Measurements from ENCODE around the gene MED17.

GRCh38 chr11:93804879-93805278 is 20.8 kb downstream of the MED17 start:
- TF ChIP-seq IRF2 (CRISPR knock-in tag; IDR thresholded peaks at IDR 0.05) (no peak), ZNF562 (CRISPR knock-in tag; IDR thresholded peaks at IDR 0.05; ENCODE audit: borderline replicate concordance) (no peak), FOSL1 (CRISPR knock-in tag; IDR thresholded peaks at IDR 0.05; ENCODE audit: borderline replicate concordance) (no peak), DPF2 (CRISPR knock-in tag; IDR thresholded peaks at IDR 0.05; ENCODE audit: borderline replicate concordance, low read depth) (no peak), IKZF1 (IDR thresholded peaks at IDR 0.05) (no peak), BHLHE40 (IDR thresholded peaks at IDR 0.05; ENCODE audit: low read length) (no peak), CTCF (CRISPR knock-in tag; IDR thresholded peaks at IDR 0.05) (no peak), CBX5 (CRISPR knock-in tag; IDR thresholded peaks at IDR 0.05; ENCODE audit: borderline replicate concordance) (no peak)
- TF ChIP-seq, protein P1, sequence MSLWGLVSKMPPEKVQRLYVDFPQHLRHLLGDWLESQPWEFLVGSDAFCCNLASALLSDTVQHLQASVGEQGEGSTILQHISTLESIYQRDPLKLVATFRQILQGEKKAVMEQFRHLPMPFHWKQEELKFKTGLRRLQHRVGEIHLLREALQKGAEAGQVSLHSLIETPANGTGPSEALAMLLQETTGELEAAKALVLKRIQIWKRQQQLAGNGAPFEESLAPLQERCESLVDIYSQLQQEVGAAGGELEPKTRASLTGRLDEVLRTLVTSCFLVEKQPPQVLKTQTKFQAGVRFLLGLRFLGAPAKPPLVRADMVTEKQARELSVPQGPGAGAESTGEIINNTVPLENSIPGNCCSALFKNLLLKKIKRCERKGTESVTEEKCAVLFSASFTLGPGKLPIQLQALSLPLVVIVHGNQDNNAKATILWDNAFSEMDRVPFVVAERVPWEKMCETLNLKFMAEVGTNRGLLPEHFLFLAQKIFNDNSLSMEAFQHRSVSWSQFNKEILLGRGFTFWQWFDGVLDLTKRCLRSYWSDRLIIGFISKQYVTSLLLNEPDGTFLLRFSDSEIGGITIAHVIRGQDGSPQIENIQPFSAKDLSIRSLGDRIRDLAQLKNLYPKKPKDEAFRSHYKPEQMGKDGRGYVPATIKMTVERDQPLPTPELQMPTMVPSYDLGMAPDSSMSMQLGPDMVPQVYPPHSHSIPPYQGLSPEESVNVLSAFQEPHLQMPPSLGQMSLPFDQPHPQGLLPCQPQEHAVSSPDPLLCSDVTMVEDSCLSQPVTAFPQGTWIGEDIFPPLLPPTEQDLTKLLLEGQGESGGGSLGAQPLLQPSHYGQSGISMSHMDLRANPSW (CRISPR knock-in tag; IDR thresholded peaks at IDR 0.05; ENCODE audit: borderline replicate concordance), result no peak

All from HepG2 (cell line).